Neural cell (in vitro differentiated cells): ENCODE measurements around the gene ZIC1. TPM values are rescaled to one million over a fixed set of nuclear protein-coding genes. Genes with fewer than 3 reads are reported as not detected.

Experiments
- H2AFZ ChIP-seq: fragments of 200-600, 300-800 bp; sonication (generic), shearing (Covaris generic); 2 replicates; pipeline ENCODE4 v1.6.0; 2014; ENCODE audit warnings: low read depth, mild to moderate bottlenecking, antibody characterized with exemption, low read length, moderate library complexity
- H3F3A ChIP-seq: fragments of 200-600 bp; shearing (Covaris generic); 2 replicates; pipeline ENCODE4 v1.6.1; 2016; ENCODE audit warnings: mild to moderate bottlenecking, moderate library complexity, mixed read lengths, antibody characterized with exemption, low read length; ENCODE audit not compliant: insufficient read depth, poor library complexity, severe bottlenecking
- H3K27ac ChIP-seq: fragments of 200-600, 300-800 bp; sonication (generic), shearing (Covaris generic); 2 replicates; pipeline ENCODE4 v1.5.1; 2014; ENCODE audit warnings: mild to moderate bottlenecking, low read length, moderate library complexity
- H3K27me3 ChIP-seq: fragments of 300-800, 200-600 bp; sonication (generic), shearing (Covaris generic); 2 replicates; pipeline ENCODE4 v1.6.0; 2014; ENCODE audit warnings: mild to moderate bottlenecking, low read depth, low read length, moderate library complexity; ENCODE audit not compliant: insufficient read depth
- H3K36me3 ChIP-seq: fragments of 300-800, 200-600 bp; sonication (generic), shearing (Covaris generic); 2 replicates; pipeline ENCODE4 v1.5.1; 2014; ENCODE audit warnings: mild to moderate bottlenecking, antibody characterized with exemption, low read length, moderate library complexity; ENCODE audit not compliant: insufficient read depth
- H3K4me2 ChIP-seq: fragments of 300-800, 200-600 bp; sonication (generic), shearing (Covaris generic); 2 replicates; pipeline ENCODE4 v1.6.0; 2014; ENCODE audit warnings: mild to moderate bottlenecking, low read length
- H3K4me3 ChIP-seq: fragments of 300-800, 200-600 bp; sonication (generic), shearing (Covaris generic); 2 replicates; pipeline ENCODE4 v1.5.1; 2014; ENCODE audit warnings: mild to moderate bottlenecking, low read length, moderate library complexity
- H3K79me2 ChIP-seq: fragments of 200-600 bp; shearing (Covaris generic); replicated peaks from 2 replicates; pipeline ENCODE4 v1.6.0; 2014; ENCODE audit warnings: mild to moderate bottlenecking, low read length, moderate library complexity; ENCODE audit not compliant: insufficient read depth
- H3K9ac ChIP-seq: fragments of 300-800, 200-600 bp; sonication (generic), shearing (Covaris generic); 2 replicates; pipeline ENCODE4 v1.6.1; 2016; ENCODE audit warnings: mild to moderate bottlenecking, low read length, mixed read lengths
- H3K9me2 ChIP-seq: fragments of 200-600 bp; shearing (Covaris generic); 2 replicates; pipeline ENCODE4 v1.6.1; 2016; ENCODE audit warnings: mild to moderate bottlenecking, low read length, mixed read lengths; ENCODE audit not compliant: insufficient read depth
- H3K9me3 ChIP-seq: fragments of 200-600, 300-800 bp; sonication (generic), shearing (Covaris generic); 2 replicates; pipeline ENCODE4 v1.6.1; 2016; ENCODE audit warnings: mild to moderate bottlenecking, mixed run types, low read length, moderate library complexity, mixed read lengths
- H4K20me1 ChIP-seq: fragments of 200-600 bp; shearing (Covaris generic); 2 replicates; pipeline ENCODE4 v1.6.1; 2016; ENCODE audit warnings: mild to moderate bottlenecking, mixed run types; ENCODE audit not compliant: insufficient read depth
- CTCF ChIP-seq: fragments of 450-650 bp; IDR thresholded peaks from 2 replicates; pipeline ENCODE4 v1.5.1; 2014; ENCODE audit warnings: antibody characterized with exemption, mild to moderate bottlenecking, moderate library complexity; ENCODE audit not compliant: poor library complexity, severe bottlenecking
- EP300 ChIP-seq: fragments of 450-650 bp; conservative IDR thresholded peaks from 2 replicates; pipeline ENCODE4 v1.6.1; 2014; ENCODE audit warnings: antibody characterized with exemption, mild to moderate bottlenecking, moderate library complexity; ENCODE audit not compliant: poor library complexity, severe bottlenecking
- EZH2 ChIP-seq: fragments of 200-600, 300-800 bp; shearing (Covaris generic), sonication (generic); IDR thresholded peaks from 2 replicates; pipeline ENCODE4 v1.6.1; 2014; ENCODE audit warnings: antibody characterized with exemption, low read length, borderline replicate concordance, mild to moderate bottlenecking; ENCODE audit not compliant: insufficient read depth, poor library complexity, severe bottlenecking
- MXI1 ChIP-seq: fragments of 450-650 bp; conservative IDR thresholded peaks from 2 replicates; pipeline ENCODE4 v1.6.1; 2014; ENCODE audit warnings: antibody characterized with exemption, mild to moderate bottlenecking; ENCODE audit not compliant: poor library complexity, severe bottlenecking
- POLR2AphosphoS5 ChIP-seq: IDR thresholded peaks from 2 replicates; pipeline ENCODE4 v1.6.1; 2012
- RAD21 ChIP-seq: fragments of 450-650 bp; conservative IDR thresholded peaks from 2 replicates; pipeline ENCODE4 v1.6.1; 2014; ENCODE audit warnings: antibody characterized with exemption, mild to moderate bottlenecking, moderate library complexity
- REST ChIP-seq: IDR thresholded peaks from 2 replicates; pipeline ENCODE4 v1.6.1; 2012; ENCODE audit warnings: borderline replicate concordance
- SMC3 ChIP-seq: fragments of 450-650 bp; conservative IDR thresholded peaks from 2 replicates; pipeline ENCODE4 v1.6.1; 2014; ENCODE audit warnings: antibody characterized with exemption, mild to moderate bottlenecking, moderate library complexity; ENCODE audit not compliant: poor library complexity
- TAF1 ChIP-seq: IDR thresholded peaks from 2 replicates; pipeline ENCODE4 v1.6.1; 2012; ENCODE audit warnings: low read depth
- polyA plus RNA-seq: library from polyadenylated mRNA; depleted of rRNA; stranded (reverse); fragments of >200 nt; gene quantifications from 2 replicates; pipeline ENCODE4 v1.2.3, GENCODE V29; 2014

ZIC1 gene
- polyA plus RNA-seq, 1 donor from 2014 or later, result 183 TPM

GRCh38 chr3:147369661-147370123 lies 39.5 kb upstream of the ZIC1 start:
- peak overlapping the region; percentile 32 for H3K4me3 ChIP-seq
- H4K20me1 ChIP-seq, result no peaks in the 10 kb centered on the region
- H3F3A ChIP-seq, result no peaks in the 10 kb centered on the region
- TF ChIP-seq TAF1 (no peak), EZH2 (peak; percentile 73)
- no peaks in the 10 kb centered on the region for H3K36me3 ChIP-seq
- no peak overlapping the region for H3K9ac ChIP-seq
- no peak overlapping the region for H2AFZ ChIP-seq
- no peak overlapping the region for H3K4me2 ChIP-seq
- H3K9me3 ChIP-seq, result no peaks in the 10 kb centered on the region
- H3K27ac ChIP-seq, result no peak overlapping the region
- H3K27me3 ChIP-seq, result peaks cover 75% of the 10 kb centered on the region
- H3K79me2 ChIP-seq, result no peaks in the 10 kb centered on the region
- no peaks in the 10 kb centered on the region for H3K9me2 ChIP-seq

- H2AFZ ChIP-seq, result no peak overlapping the region
- no peaks in the 10 kb centered on the region for H4K20me1 ChIP-seq
- no peak for TF ChIP-seq EP300
- no peak for TF ChIP-seq EZH2
- TF ChIP-seq MXI1, result no peak
- TF ChIP-seq REST, result no peak
- no peak for TF ChIP-seq RAD21
- TF ChIP-seq TAF1, result no peak
- TF ChIP-seq SMC3, result no peak
- no peak for TF ChIP-seq POLR2AphosphoS5
- TF ChIP-seq CTCF, result no peak
- H3K27me3 ChIP-seq, result peaks cover 75% of the 10 kb centered on the region
- H3K9ac ChIP-seq, result no peak overlapping the region
- H3K79me2 ChIP-seq, result no peaks in the 10 kb centered on the region
- no peaks in the 10 kb centered on the region for H3K9me2 ChIP-seq
- H3K4me3 ChIP-seq, result no peak overlapping the region
- H3K4me2 ChIP-seq, result no peak overlapping the region
- H3F3A ChIP-seq, result no peaks in the 10 kb centered on the region
- no peaks in the 10 kb centered on the region for H3K36me3 ChIP-seq
- H3K27ac ChIP-seq, result no peak overlapping the region
- no peaks in the 10 kb centered on the region for H3K9me3 ChIP-seq
Observed at GRCh38 chr3:147370349-147370748, 38.8 kb upstream of the ZIC1 start.

GRCh38 chr3:147371140-147371539 lies 38.0 kb upstream of the ZIC1 start:
- no peaks in the 10 kb centered on the region for H3K36me3 ChIP-seq
- H3K9me2 ChIP-seq, result no peaks in the 10 kb centered on the region
- H3F3A ChIP-seq, result no peaks in the 10 kb centered on the region
- no peak overlapping the region for H3K4me3 ChIP-seq
- H3K4me2 ChIP-seq, result no peak overlapping the region
- H3K27ac ChIP-seq, result no peak overlapping the region
- H3K27me3 ChIP-seq, result peaks cover 75% of the 10 kb centered on the region
- TF ChIP-seq CTCF (no peak), REST (no peak), EP300 (no peak), MXI1 (no peak), SMC3 (no peak), EZH2 (no peak), TAF1 (no peak), RAD21 (no peak), POLR2AphosphoS5 (no peak)
- no peaks in the 10 kb centered on the region for H3K79me2 ChIP-seq
- no peaks in the 10 kb centered on the region for H4K20me1 ChIP-seq
- H3K9ac ChIP-seq, result no peak overlapping the region
- H2AFZ ChIP-seq, result no peak overlapping the region
- no peaks in the 10 kb centered on the region for H3K9me3 ChIP-seq
